Smooth muscle cell (in vitro differentiated cells): ENCODE measurements around the gene SLC38A10. TPM values are rescaled to one million over a fixed set of nuclear protein-coding genes. Genes with fewer than 3 reads are reported as not detected.

ENCODE experiments used
- DNase-seq: peaks from one replicate; lab custom pipeline; 2025; ENCODE audit not compliant: unreplicated experiment; lab: John Stamatoyannopoulos, UW
- H2AFZ ChIP-seq: fragments of 200-600 bp; sonication (generic); 2 replicates; pipeline ENCODE4 v1.6.0; 2016; ENCODE audit warnings: antibody characterized with exemption, low read depth, mild to moderate bottlenecking
- H3F3A ChIP-seq: fragments of 200-600 bp; sonication (generic); 2 replicates; pipeline ENCODE4 v1.6.0; 2017; ENCODE audit warnings: antibody characterized with exemption, low read depth
- H3K27ac ChIP-seq: fragments of 200-600 bp; sonication (generic); 2 replicates; pipeline ENCODE4 v1.5.1; 2016; ENCODE audit warnings: low read depth, mild to moderate bottlenecking
- H3K27me3 ChIP-seq: fragments of 200-600 bp; sonication (generic); 2 replicates; pipeline ENCODE4 v1.6.1; 2016; ENCODE audit warnings: low read depth, mild to moderate bottlenecking
- H3K36me3 ChIP-seq: fragments of 200-600 bp; sonication (generic); 2 replicates; pipeline ENCODE4 v1.5.1; 2016; ENCODE audit warnings: low read depth
- H3K4me1 ChIP-seq: fragments of 200-600 bp; sonication (generic); 2 replicates; pipeline ENCODE4 v1.5.1; 2016; ENCODE audit warnings: low read depth
- H3K4me2 ChIP-seq: fragments of 200-600 bp; sonication (generic); 2 replicates; pipeline ENCODE4 v1.6.0; 2016; ENCODE audit warnings: mild to moderate bottlenecking
- H3K4me3 ChIP-seq: fragments of 200-600 bp; sonication (generic); 2 replicates; pipeline ENCODE4 v1.5.1; 2016; ENCODE audit warnings: mild to moderate bottlenecking
- H3K79me2 ChIP-seq: fragments of 200-600 bp; sonication (generic); 2 replicates; pipeline ENCODE4 v1.6.0; 2016; ENCODE audit warnings: low read depth, mild to moderate bottlenecking
- H3K9ac ChIP-seq: fragments of 200-600 bp; sonication (generic); 2 replicates; pipeline ENCODE4 v1.6.0; 2016; ENCODE audit warnings: low read depth
- H3K9me3 ChIP-seq: fragments of 200-600 bp; sonication (generic); replicated peaks from 2 replicates; pipeline ENCODE4 v1.5.1; 2016; ENCODE audit warnings: low read depth
- H4K20me1 ChIP-seq: fragments of 200-600 bp; sonication (generic); 2 replicates; pipeline ENCODE4 v1.6.0; 2016; ENCODE audit warnings: low read depth
- CTCF ChIP-seq: fragments of 200-600 bp; sonication (generic); IDR thresholded peaks from 2 replicates; pipeline ENCODE4 v1.5.1; 2017; ENCODE audit warnings: borderline replicate concordance, mild to moderate bottlenecking, antibody characterized with exemption; ENCODE audit not compliant: insufficient read depth, poor library complexity, severe bottlenecking
- WGBS: methylation state at CpG from one replicate; pipeline ENCODE4 v1.1.7; 2016; ENCODE audit warnings: low lambda C conversion rate; 5-methylcytosine and 5-hydroxymethylcytosine counted together
- polyA plus RNA-seq: library from polyadenylated mRNA; unstranded; fragments of >200 nt; fragmentation: Nextera tagmentation; extraction: Ambion mirVana; gene quantifications from 2 replicates; pipeline ENCODE4 v1.2.1, GENCODE V29; 2016
- total RNA-seq: library from RNA; depleted of rRNA; stranded (reverse); fragments of >200 nt; gene quantifications from 2 replicates; pipeline ENCODE4 v1.2.3, GENCODE V29; 2014

Gene SLC38A10
- total and polyA plus RNA-seq, 2 experiments from 2014 or later, result 61.6 to 97.1 TPM

GRCh38 chr17:81329927-81330883, 35.1 kb upstream of the SLC38A10 start:
- Histone ChIP-seq H4K20me1 (no peaks in the 10 kb centered on the region), H3K27ac (peak overlapping the region; percentile 62), H3K4me2 (peak overlapping the region; percentile 73), H2AFZ (no peak overlapping the region), H3K9me3 (no peaks in the 10 kb centered on the region), H3K4me3 (no peak overlapping the region), H3K27me3 (no peaks in the 10 kb centered on the region), H3K36me3 (no peaks in the 10 kb centered on the region), H3K4me1 (peaks cover 29% of the 10 kb centered on the region), H3F3A (peaks cover 5% of the 10 kb centered on the region), H3K9ac (no peak overlapping the region), H3K79me2 (no peaks in the 10 kb centered on the region)
- TF ChIP-seq CTCF, result no peak
- no peak for DNase-seq
- 68% methylated on average over 23 of the region's 23 CpGs for WGBS

GRCh38 chr17:81328978-81329926, 34.1 kb upstream of the SLC38A10 start:
- H3K27ac ChIP-seq, result peak overlapping the region; percentile 90
- peak overlapping the region; percentile 73 for H3K4me2 ChIP-seq
- no peak overlapping the region for H3K4me3 ChIP-seq
- H3K9ac ChIP-seq, result peak overlapping the region; percentile 70
- WGBS, result 28% methylated on average over 26 of the region's 28 CpGs
- no peaks in the 10 kb centered on the region for H3K79me2 ChIP-seq
- no peaks in the 10 kb centered on the region for H4K20me1 ChIP-seq
- peaks cover 5% of the 10 kb centered on the region for H3F3A ChIP-seq
- peak overlapping the region; percentile 9 for H2AFZ ChIP-seq
- no peak for TF ChIP-seq CTCF
- no peaks in the 10 kb centered on the region for H3K9me3 ChIP-seq
- no peaks in the 10 kb centered on the region for H3K27me3 ChIP-seq
- peaks cover 29% of the 10 kb centered on the region for H3K4me1 ChIP-seq
- no peaks in the 10 kb centered on the region for H3K36me3 ChIP-seq
- DNase-seq, result peak; percentile 62

GRCh38 chr17:81328489-81328888, 33.4 kb upstream of the SLC38A10 start:
- Histone ChIP-seq H2AFZ (peak overlapping the region; percentile 9), H3F3A (peaks cover 5% of the 10 kb centered on the region), H3K27ac (peak overlapping the region; percentile 90), H3K4me2 (peak overlapping the region; percentile 73), H3K27me3 (no peaks in the 10 kb centered on the region), H3K4me3 (no peak overlapping the region), H3K9ac (no peak overlapping the region), H3K9me3 (no peaks in the 10 kb centered on the region), H3K4me1 (peaks cover 29% of the 10 kb centered on the region), H3K79me2 (no peaks in the 10 kb centered on the region), H4K20me1 (no peaks in the 10 kb centered on the region), H3K36me3 (no peaks in the 10 kb centered on the region)
- no peak for TF ChIP-seq CTCF
- no peak for DNase-seq
- 71% methylated on average over 14 of the region's 14 CpGs for WGBS
